ENCODE data around the gene CDH4.
"Not testable (repeated sequence)": the region's sequence is repeated elsewhere in the genome, so short reads cannot be mapped to it uniquely, and the experiment has no call there.

The CDH4 gene

GRCh38 chr20:61969806-61970205, 717.7 kb downstream of the CDH4 start:
- no peaks in the 10 kb centered on the region for H3K4me1 ChIP-seq (ENCODE audit: control insufficient read depth, insufficient read depth, low read length)
- CTCF ChIA-PET: interaction anchor here (0.6 kb wide), 1 partner anchor 266 kb away, joined by 3 read pairs; no protein-coding TSS in a partner anchor
- no peak overlapping the region for H3K4me3 ChIP-seq (ENCODE audit: low read depth, low read length)
- peaks cover 0 to 26% of the 10 kb centered on the region in 2 experiments; a peak in 1 of 3 replicates for H3K36me3 ChIP-seq (ENCODE audit: control insufficient read depth in 2 of 2, insufficient read depth in 1 of 2, low read length in 2 of 2)
- no peaks in the 10 kb centered on the region for H3K9me3 ChIP-seq (ENCODE audit: control insufficient read depth, insufficient read depth, low read depth, low read length)
- POLR2A ChIA-PET: no interaction called here
- TF ChIP-seq, protein P1, sequence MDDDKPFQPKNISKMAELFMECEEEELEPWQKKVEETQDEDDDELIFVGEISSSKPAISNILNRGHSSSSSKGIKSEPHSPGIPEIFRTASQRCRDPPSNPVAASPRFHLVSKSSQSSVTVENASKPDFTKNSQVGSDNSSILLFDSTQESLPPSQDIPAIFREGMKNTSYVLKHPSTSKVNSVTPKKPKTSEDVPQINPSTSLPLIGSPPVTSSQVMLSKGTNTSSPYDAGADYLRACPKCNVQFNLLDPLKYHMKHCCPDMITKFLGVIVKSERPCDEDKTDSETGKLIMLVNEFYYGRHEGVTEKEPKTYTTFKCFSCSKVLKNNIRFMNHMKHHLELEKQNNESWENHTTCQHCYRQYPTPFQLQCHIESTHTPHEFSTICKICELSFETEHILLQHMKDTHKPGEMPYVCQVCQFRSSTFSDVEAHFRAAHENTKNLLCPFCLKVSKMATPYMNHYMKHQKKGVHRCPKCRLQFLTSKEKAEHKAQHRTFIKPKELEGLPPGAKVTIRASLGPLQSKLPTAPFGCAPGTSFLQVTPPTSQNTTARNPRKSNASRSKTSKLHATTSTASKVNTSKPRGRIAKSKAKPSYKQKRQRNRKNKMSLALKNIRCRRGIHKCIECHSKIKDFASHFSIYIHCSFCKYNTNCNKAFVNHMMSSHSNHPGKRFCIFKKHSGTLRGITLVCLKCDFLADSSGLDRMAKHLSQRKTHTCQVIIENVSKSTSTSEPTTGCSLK (tag by site-specific recombination; IDR thresholded peaks at IDR 0.05): no peak
- no peak for TF ChIP-seq ZNF555 (tag by site-specific recombination; conservative IDR thresholded peaks at IDR 0.05)
- TF ChIP-seq, protein P2, sequence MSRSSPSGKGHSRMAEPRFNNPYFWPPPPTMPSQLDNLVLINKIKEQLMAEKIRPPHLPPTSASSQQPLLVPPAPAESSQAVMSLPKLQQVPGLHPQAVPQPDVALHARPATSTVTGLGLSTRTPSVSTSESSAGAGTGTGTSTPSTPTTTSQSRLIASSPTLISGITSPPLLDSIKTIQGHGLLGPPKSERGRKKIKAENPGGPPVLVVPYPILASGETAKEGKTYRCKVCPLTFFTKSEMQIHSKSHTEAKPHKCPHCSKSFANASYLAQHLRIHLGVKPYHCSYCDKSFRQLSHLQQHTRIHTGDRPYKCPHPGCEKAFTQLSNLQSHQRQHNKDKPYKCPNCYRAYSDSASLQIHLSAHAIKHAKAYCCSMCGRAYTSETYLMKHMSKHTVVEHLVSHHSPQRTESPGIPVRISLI (tag by site-specific recombination; IDR thresholded peaks at IDR 0.05): no peak
- TF ChIP-seq ZNF610 (tag by site-specific recombination; IDR thresholded peaks at IDR 0.05; ENCODE audit: borderline replicate concordance): no peak
- no peak for TF ChIP-seq ZNF169 (tag by site-specific recombination; IDR thresholded peaks at IDR 0.05)
- no peak for TF ChIP-seq SP2 (tag by site-specific recombination; IDR thresholded peaks at IDR 0.05)
- TF ChIP-seq KLF1 (tag by site-specific recombination; IDR thresholded peaks at IDR 0.05): no peak
- TF ChIP-seq, protein P3, sequence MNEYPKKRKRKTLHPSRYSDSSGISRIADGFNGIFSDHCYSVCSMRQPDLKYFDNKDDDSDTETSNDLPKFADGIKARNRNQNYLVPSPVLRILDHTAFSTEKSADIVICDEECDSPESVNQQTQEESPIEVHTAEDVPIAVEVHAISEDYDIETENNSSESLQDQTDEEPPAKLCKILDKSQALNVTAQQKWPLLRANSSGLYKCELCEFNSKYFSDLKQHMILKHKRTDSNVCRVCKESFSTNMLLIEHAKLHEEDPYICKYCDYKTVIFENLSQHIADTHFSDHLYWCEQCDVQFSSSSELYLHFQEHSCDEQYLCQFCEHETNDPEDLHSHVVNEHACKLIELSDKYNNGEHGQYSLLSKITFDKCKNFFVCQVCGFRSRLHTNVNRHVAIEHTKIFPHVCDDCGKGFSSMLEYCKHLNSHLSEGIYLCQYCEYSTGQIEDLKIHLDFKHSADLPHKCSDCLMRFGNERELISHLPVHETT (tag by site-specific recombination; IDR thresholded peaks at IDR 0.05): no peak
- no peak for TF ChIP-seq ZXDB (tag by site-specific recombination; IDR thresholded peaks at IDR 0.05)
- no peak for TF ChIP-seq ZNF24 (tag by site-specific recombination; IDR thresholded peaks at IDR 0.05)
- no peak for TF ChIP-seq ZNF514 (tag by site-specific recombination; IDR thresholded peaks at IDR 0.05)
- no peak for TF ChIP-seq ZBTB44 (tag by site-specific recombination; IDR thresholded peaks at IDR 0.05)
- no peak for TF ChIP-seq PRDM10 (tag by site-specific recombination; IDR thresholded peaks at IDR 0.05)
- no peak for TF ChIP-seq ZNF214 (tag by site-specific recombination; IDR thresholded peaks at IDR 0.05; ENCODE audit: borderline replicate concordance)
- no peak for TF ChIP-seq ZNF747 (tag by site-specific recombination; IDR thresholded peaks at IDR 0.05)
- no peak overlapping the region for H3K27ac ChIP-seq (ENCODE audit: extremely low read depth, low read depth, low read length)

- ChIA-PET CTCF (no interaction called here), POLR2A (no interaction called here)
- Histone ChIP-seq H3K36me3 (ENCODE audit: control insufficient read depth in 2 of 2, insufficient read depth in 1 of 2, low read length in 2 of 2) (peaks cover 0 to 26% of the 10 kb centered on the region in 2 experiments; a peak in 1 of 3 replicates), H3K4me1 (ENCODE audit: control insufficient read depth, insufficient read depth, low read length) (no peaks in the 10 kb centered on the region), H3K9me3 (ENCODE audit: control insufficient read depth, insufficient read depth, low read depth, low read length) (no peaks in the 10 kb centered on the region), H3K27ac (ENCODE audit: extremely low read depth, low read depth, low read length) (no peak overlapping the region), H3K4me3 (ENCODE audit: low read depth, low read length) (no peak overlapping the region)
- TF ChIP-seq ZNF48 (tag by site-specific recombination; IDR thresholded peaks at IDR 0.05): no peak
- no peak for TF ChIP-seq HOXC10 (CRISPR knock-in tag; IDR thresholded peaks at IDR 0.05)
- no peak for TF ChIP-seq ZNF146 (tag by site-specific recombination; IDR thresholded peaks at IDR 0.05)
- TF ChIP-seq ZNF561 (tag by site-specific recombination; IDR thresholded peaks at IDR 0.05; ENCODE audit: borderline replicate concordance): no peak
Observed at GRCh38 chr20:61970357-61970756, 718.3 kb downstream of the CDH4 start.

GRCh38 chr20:61971595-61971994, 719.5 kb downstream of the CDH4 start:
- H3K27ac ChIP-seq (ENCODE audit: extremely low read depth, low read depth, low read length); CTCF ChIA-PET; H3K9me3 ChIP-seq (ENCODE audit: control insufficient read depth, insufficient read depth, low read depth, low read length); H3K4me3 ChIP-seq (ENCODE audit: low read depth, low read length); POLR2A ChIA-PET; H3K4me1 ChIP-seq (ENCODE audit: control insufficient read depth, insufficient read depth, low read length): not testable (repeated sequence)
- peaks cover 0 to 30% of the 10 kb centered on the region in 2 experiments; a peak in 1 of 3 replicates for H3K36me3 ChIP-seq (ENCODE audit: control insufficient read depth in 2 of 2, insufficient read depth in 1 of 2, low read length in 2 of 2)
